ENCODE results near the gene TCN2.

GRCh38 chr22:30609260-30610185 is 2.5 kb downstream of the TCN2 start:
- TF ChIP-seq EZH2phosphoT487 (IDR thresholded peaks at IDR 0.05; ENCODE audit: insufficient read depth, low read depth) = no peak
- TF ChIP-seq EZH2 (IDR thresholded peaks at IDR 0.05; ENCODE audit: insufficient read depth, poor library complexity, severe bottlenecking) = no peak

Data from GM23248 (cell line).